Measurements from ENCODE around the gene KCNJ12.
"Not testable (repeated sequence)": the region's sequence is repeated elsewhere in the genome, so short reads cannot be mapped to it uniquely, and the experiment has no call there.

The KCNJ12 gene

GRCh38 chr17:21376081-21376758 lies at the start of gene KCNJ12:
Gene KCNJ12, plus strand, starts transcription at chr17:21376357. Its CDS starts 38,986 bp downstream, at chr17:21415343.
- DNase-seq, result no peak

- DNase-seq, result not testable (repeated sequence)
These were observed 48.2 kb upstream of the KCNJ12 start for GRCh38 chr17:21327921-21328320.

GRCh38 chr17:21328778-21329177 lies 47.4 kb upstream of the KCNJ12 start:
- DNase-seq, result not testable (repeated sequence)

- no peak for DNase-seq
These were observed 45.6 kb upstream of the KCNJ12 start for GRCh38 chr17:21330436-21331160.

DNA sequence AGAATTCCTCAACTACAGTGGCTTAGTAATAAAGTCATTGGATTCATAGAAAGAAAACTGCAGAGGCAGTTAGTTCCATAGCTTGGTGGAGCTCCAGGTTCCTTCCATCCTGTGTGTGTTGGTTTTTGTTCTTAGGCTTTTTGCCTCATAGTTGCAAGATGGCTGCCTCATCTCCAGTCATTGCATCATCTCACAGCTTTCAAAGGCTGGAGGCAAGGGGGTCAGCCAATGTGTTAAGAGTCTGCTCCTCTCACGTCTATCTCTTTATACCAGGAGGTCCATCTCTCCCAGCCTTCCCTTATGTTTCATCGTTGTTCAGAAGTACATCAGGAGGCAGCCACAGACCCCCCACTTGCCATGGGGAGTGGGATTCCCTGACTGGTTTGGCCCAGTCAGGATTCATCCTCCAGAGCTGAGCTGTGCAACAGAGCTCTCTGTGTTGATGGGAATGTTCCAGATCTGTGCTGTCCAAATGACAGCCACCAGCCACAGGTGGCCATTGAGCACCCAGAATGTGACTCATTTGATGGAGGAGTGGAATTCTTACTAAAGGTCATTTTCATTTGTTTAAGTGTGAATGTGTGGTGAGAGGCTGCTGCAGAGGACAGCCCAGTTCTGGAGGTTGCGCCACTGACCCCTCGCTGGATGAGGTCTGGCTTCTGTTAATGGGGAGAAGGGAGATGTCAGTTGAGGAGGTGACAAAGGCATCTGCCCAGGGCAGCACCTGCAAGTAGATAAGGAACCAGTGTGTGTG lies 39.4 kb upstream of the KCNJ12 start:
- DNase-seq, result not testable (repeated sequence)

DNA sequence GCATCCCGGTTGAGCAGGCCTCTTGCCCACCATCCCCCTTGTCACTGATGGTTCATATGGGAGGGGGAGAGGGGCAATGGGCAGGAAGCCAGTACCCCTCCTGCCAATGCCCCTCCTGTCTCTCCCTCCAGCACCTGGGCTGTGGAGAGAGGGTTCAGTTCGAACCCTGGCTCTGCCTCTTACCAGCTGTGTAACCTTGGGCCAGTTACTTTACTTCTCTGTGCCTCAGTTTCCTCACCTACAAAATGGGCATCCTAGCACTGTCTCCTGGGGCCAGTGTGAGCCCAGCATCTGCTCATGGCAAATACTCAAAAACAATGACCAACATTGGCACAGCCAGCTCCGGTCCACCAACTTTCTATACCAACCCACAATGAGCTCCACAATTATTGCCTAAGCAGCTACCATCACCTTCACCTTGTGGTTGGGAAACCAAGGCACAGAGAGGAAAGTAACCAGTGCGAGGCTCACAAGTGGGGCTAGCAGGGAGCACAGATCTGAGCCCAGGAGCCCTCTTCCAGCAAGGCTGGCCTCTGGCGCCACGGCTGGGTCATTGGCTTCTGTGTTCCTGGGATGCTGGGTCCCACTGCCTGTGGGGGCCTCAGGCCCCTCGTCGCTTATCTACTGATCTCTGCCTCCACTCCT lies 38.1 kb upstream of the KCNJ12 start:
- not testable (repeated sequence) for DNase-seq

- DNase-seq, result no peak
These were observed 37.1 kb upstream of the KCNJ12 start for GRCh38 chr17:21339011-21339410.

GRCh38 chr17:21339571-21339970 lies 36.6 kb upstream of the KCNJ12 start:
- not testable (repeated sequence) for DNase-seq

- DNase-seq, result not testable (repeated sequence)
These were observed 35.8 kb upstream of the KCNJ12 start for GRCh38 chr17:21340407-21340806.

DNA sequence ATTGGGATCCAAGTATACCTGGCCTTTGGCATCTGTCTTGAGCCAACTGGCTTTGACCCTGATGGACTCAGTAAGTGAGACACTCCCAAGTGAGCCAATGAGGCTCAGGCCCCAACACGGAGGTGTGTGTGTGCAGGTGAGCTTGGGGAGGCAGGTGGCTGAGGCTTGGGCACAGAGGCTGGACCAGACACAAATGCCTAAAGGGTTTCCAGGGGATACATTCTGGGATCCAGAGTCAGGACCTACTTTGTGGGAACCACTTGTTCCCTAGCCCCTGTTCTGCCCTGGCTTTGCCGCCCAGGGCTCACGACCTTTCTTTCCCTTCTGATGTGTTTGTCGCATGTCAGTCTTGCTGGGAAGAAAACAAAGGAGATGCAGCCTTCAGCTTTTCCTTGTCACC lies 34.9 kb upstream of the KCNJ12 start:
- not testable (repeated sequence) for DNase-seq

DNA sequence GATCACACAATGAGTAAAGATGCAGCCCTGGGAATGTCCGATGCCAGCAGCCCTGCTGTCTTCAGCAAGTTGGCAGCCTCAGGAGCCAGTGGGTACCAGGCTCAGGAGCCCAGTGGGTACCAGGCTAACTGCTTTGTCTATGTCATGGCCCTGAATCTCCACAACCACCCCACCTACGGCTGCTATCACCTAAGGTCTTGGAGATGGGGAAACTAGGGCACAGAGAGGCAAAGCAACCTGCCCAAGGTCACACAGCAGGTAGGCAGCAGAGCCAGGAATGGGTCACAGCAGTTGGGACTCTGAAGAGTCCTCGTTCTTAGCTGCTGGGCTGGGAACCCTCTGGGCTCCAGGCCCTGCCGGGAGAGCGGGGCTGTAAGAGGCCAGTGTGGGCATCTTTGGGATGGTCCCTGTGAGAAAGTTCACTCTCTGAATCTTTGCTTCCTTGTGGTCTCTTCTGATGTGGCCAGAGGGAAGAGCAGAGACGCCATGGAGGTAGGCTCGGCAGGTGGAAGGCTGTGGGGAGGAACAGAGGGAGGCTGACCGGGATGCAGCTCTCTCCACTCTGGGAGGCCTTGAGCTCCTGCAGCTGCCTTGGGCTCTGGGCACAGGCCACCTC lies 34.1 kb upstream of the KCNJ12 start:
- DNase-seq, result not testable (repeated sequence)

DNA sequence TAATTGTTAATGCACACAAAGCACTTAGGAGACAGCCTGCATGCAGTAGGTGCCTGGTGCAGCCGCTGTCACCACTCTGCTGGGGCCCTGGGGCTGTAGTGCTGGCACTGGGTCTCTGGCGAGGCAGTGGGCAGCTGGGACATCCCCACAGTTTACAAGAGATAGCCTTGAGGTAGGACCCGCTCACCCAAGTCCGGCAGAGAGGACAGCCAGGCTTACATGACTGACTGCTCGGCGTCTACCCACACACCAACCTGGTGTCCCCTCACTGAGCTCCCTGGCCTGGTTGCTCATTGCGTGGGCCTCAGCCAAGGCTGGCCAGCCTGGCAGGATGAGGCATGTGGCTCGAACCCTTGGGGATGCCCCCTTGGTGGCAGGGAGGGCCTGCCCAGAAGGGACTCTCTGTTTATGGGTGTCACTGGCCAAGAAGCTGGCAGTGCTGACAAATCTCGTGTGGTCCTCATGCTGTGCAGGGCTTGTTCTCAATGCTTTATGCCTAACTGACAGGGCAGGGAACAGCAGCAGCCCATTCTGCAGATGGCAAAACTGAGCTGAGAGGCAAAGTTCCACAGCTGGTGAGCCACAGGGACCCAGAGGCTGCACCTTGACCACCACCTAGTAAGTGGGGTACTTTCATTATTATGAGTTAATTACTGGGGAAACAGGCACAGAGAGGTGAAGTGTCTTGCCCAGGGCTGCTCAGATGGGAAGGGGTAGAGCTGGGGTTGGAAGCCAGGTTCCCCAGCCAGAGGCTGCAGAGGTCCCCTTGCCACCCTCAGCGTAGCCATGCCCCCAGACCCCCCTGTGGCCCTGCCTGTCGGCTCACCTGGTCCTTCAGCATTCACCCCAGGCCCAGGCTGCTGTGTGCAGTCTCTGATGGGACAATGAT lies 32.9 kb upstream of the KCNJ12 start:
- DNase-seq, result not testable (repeated sequence)

DNA sequence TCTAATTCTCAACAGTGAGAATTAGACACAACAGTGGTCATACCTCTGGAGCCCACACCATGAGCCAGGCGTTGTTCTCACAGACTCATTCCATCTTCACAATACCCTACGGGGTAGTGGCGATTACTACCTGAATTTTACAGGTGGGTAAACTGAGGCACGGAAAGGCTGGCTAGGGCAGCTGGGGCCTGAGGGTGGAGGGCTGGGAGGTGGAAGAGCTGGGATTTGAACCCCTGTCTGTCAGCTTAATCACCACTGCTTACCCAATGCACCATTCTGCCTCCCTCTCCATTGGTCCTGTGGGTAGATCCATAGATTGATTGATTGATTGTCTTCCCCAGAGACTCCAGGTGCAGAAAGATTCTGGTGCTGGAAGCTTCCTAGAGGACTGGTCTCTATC lies 31.4 kb upstream of the KCNJ12 start:
- DNase-seq, result not testable (repeated sequence)

DNA sequence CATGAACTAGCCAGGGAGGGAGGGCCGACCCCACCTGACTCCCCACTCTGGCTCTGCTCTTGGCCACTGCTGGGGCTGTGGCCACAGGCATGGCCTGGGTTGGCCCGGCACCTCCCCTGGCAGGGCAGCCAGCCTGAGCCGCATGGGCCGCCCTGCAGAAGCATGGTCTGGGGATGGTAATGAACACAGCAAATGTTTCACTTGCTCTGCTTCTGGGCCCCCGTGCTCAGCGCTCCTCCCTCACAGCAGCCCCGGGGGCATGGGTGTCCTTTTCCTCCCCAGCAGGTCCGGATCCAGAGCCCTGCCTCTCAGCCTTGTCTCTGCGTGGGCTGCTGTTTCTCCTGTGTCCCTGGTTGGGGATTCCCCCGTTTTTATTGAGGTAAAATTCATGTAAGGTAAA lies 30.9 kb upstream of the KCNJ12 start:
- no peak for DNase-seq

DNA sequence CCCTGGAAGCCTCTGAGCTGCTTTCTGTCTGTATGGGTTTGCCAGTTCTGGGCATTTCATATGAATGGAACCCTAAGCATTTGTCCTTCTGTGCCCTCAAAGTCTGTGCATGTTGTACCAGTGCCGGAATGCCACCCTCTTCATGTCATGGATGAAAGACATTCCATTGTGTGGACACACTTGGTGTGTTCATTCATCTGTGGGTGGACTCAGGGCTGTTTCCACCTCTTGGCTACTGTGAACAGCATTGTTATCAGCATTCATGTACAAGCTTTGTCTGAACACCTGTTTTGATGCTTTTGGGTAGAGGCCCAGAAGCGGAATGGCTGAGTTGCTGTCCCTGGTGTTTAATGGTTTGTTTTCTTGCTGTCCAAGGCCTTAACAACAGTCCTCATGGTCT lies 30.1 kb upstream of the KCNJ12 start:
- DNase-seq, result not testable (repeated sequence)

- DNase-seq, result not testable (repeated sequence)
These were observed 29.4 kb upstream of the KCNJ12 start for GRCh38 chr17:21346651-21347250.

GRCh38 chr17:21347660-21348059 lies 28.5 kb upstream of the KCNJ12 start:
- DNase-seq, result not testable (repeated sequence)

DNA sequence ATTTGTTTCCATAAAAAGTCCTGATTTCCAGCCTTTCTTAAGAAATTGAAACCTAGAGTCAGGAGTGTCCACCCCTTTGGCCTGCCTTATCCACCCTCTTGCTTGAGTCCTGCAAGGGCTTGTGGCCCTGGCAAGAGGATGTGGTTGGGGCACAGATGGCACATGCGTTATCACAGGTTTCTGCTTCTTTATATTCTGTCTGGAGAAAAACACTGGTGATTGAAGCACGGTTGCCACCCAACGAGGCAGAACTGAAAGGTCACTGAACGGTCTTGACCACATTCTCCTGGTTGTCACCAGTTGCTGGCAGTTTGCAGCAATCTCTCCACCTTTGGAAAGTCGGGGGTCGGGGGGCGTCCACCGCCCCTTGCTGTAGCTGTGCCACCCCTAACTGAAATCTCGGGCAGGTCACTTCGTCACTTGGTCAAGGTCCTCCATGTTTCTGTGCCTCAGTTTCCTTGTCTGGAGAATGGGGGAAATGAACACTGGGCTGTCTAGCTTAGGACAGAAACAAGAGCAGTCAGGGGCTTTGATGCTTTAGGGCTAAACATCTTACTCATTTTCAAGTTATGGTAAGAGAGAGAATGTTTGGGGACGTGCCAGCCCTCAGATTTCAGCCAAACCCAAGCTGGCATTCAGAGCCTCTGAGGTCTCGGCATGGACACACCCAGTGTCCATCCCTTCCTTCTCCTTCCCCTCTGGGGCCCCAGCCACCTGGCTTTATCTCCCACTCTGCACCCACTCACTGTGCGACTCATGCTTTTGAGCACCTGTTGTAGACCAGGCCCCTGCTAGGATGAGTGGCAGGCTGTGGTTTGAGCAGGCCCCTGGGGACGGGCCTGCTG lies 27.9 kb upstream of the KCNJ12 start:
- DNase-seq, result not testable (repeated sequence)

- not testable (repeated sequence) for DNase-seq
These were observed 27.3 kb upstream of the KCNJ12 start for GRCh38 chr17:21348926-21349261.
